ENCODE measurements around the gene RPS18.

The RPS18 gene

GRCh38 chr6:33237741-33238140, 34.1 kb upstream of the RPS18 start:
- Histone ChIP-seq H3K79me2 (no peaks in the 10 kb centered on the region), H2AFZ (no peak overlapping the region), H3K9ac (no peak overlapping the region), H3K4me1 (peaks cover 2% of the 10 kb centered on the region), H3K27ac (no peak overlapping the region), H3K36me3 (ENCODE audit: control insufficient read depth, insufficient read depth, low read length) (no peaks in the 10 kb centered on the region), H3K9me3 (ENCODE audit: control insufficient read depth, low read length) (no peaks in the 10 kb centered on the region), H3K27me3 (ENCODE audit: control insufficient read depth, insufficient read depth, low read length) (no peaks in the 10 kb centered on the region), H3K4me2 (ENCODE audit: low read length) (no peak overlapping the region), H3K4me3 (ENCODE audit: low read depth, low read length) (no peak overlapping the region)
- TF ChIP-seq, protein P1, sequence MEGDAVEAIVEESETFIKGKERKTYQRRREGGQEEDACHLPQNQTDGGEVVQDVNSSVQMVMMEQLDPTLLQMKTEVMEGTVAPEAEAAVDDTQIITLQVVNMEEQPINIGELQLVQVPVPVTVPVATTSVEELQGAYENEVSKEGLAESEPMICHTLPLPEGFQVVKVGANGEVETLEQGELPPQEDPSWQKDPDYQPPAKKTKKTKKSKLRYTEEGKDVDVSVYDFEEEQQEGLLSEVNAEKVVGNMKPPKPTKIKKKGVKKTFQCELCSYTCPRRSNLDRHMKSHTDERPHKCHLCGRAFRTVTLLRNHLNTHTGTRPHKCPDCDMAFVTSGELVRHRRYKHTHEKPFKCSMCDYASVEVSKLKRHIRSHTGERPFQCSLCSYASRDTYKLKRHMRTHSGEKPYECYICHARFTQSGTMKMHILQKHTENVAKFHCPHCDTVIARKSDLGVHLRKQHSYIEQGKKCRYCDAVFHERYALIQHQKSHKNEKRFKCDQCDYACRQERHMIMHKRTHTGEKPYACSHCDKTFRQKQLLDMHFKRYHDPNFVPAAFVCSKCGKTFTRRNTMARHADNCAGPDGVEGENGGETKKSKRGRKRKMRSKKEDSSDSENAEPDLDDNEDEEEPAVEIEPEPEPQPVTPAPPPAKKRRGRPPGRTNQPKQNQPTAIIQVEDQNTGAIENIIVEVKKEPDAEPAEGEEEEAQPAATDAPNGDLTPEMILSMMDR (IDR thresholded peaks at IDR 0.05): no peak

GRCh38 chr6:33241968-33242367, 29.9 kb upstream of the RPS18 start:
- TF ChIP-seq, protein P1 (IDR thresholded peaks at IDR 0.05): no peak
- H3K79me2 ChIP-seq: no peaks in the 10 kb centered on the region
- no peaks in the 10 kb centered on the region for H3K4me1 ChIP-seq
- H2AFZ ChIP-seq: no peak overlapping the region
- no peaks in the 10 kb centered on the region for H3K36me3 ChIP-seq (ENCODE audit: control insufficient read depth, insufficient read depth, low read length)
- no peak overlapping the region for H3K9ac ChIP-seq
- no peak overlapping the region for H3K4me2 ChIP-seq (ENCODE audit: low read length)
- H3K9me3 ChIP-seq (ENCODE audit: control insufficient read depth, low read length): no peaks in the 10 kb centered on the region
- H3K4me3 ChIP-seq (ENCODE audit: low read depth, low read length): no peak overlapping the region
- H3K27ac ChIP-seq: no peak overlapping the region
- no peaks in the 10 kb centered on the region for H3K27me3 ChIP-seq (ENCODE audit: control insufficient read depth, insufficient read depth, low read length)

DNA sequence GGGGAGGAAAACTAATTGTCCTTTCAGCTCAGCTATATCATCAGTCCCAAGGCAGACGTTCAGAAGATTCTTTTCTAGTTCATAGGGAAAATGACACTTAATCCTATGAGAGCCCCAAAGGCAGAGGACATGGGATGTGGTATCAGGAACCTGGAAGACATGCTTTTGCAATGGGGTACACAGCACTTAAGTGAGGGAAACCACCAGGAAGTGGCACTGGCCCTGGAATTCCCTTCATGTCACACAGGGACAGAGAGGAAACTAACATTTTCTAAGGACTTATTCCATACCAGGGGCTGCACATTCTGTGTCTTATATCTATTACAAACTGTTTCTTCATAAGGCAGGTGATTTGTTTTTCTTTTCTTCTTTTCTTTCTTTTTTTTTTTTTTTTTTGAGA, 28.4 kb upstream of the RPS18 start:
- H3K9me3 ChIP-seq (ENCODE audit: control insufficient read depth, low read length): no peaks in the 10 kb centered on the region

GRCh38 chr6:33247977-33248642, 23.8 kb upstream of the RPS18 start:
- Histone ChIP-seq H3K4me3 (ENCODE audit: low read depth, low read length) (peak overlapping the region; percentile 71), H3K27ac (peak overlapping the region; percentile 94), H3K27me3 (ENCODE audit: control insufficient read depth, insufficient read depth, low read length) (no peaks in the 10 kb centered on the region), H2AFZ (peak overlapping the region; percentile 89), H3K36me3 (ENCODE audit: control insufficient read depth, insufficient read depth, low read length) (no peaks in the 10 kb centered on the region), H3K4me2 (ENCODE audit: low read length) (peak overlapping the region; percentile 93), H3K9me3 (ENCODE audit: control insufficient read depth, low read length) (no peaks in the 10 kb centered on the region), H3K79me2 (no peaks in the 10 kb centered on the region), H3K9ac (no peak overlapping the region), H3K4me1 (peaks cover 10% of the 10 kb centered on the region)
- TF ChIP-seq, protein P1 (IDR thresholded peaks at IDR 0.05): peak; percentile 97

More for the DNA sequence above, 28.4 kb upstream of the RPS18 start:
- Histone ChIP-seq H3K36me3 (ENCODE audit: control insufficient read depth, insufficient read depth, low read length) (no peaks in the 10 kb centered on the region), H3K79me2 (no peaks in the 10 kb centered on the region), H2AFZ (no peak overlapping the region), H3K4me3 (ENCODE audit: low read depth, low read length) (no peak overlapping the region), H3K9ac (no peak overlapping the region), H3K27me3 (ENCODE audit: control insufficient read depth, insufficient read depth, low read length) (no peaks in the 10 kb centered on the region), H3K4me1 (peaks cover 2% of the 10 kb centered on the region), H3K4me2 (ENCODE audit: low read length) (no peak overlapping the region), H3K27ac (no peak overlapping the region)
- TF ChIP-seq, protein P1 (IDR thresholded peaks at IDR 0.05): no peak

GRCh38 chr6:33248643-33248931, 23.3 kb upstream of the RPS18 start:
- Histone ChIP-seq H3K36me3 (ENCODE audit: control insufficient read depth, insufficient read depth, low read length) (no peaks in the 10 kb centered on the region), H3K4me1 (peaks cover 10% of the 10 kb centered on the region), H3K27me3 (ENCODE audit: control insufficient read depth, insufficient read depth, low read length) (no peaks in the 10 kb centered on the region), H3K9me3 (ENCODE audit: control insufficient read depth, low read length) (no peaks in the 10 kb centered on the region), H3K4me3 (ENCODE audit: low read depth, low read length) (peak overlapping the region; percentile 71), H3K27ac (peak overlapping the region; percentile 94), H3K4me2 (ENCODE audit: low read length) (peak overlapping the region; percentile 93), H2AFZ (peak overlapping the region; percentile 89), H3K79me2 (no peaks in the 10 kb centered on the region), H3K9ac (no peak overlapping the region)
- TF ChIP-seq, protein P1 (IDR thresholded peaks at IDR 0.05): no peak
